Kidney (tissue), 14 donors: ENCODE results near the gene ZNF394. TPM values are rescaled to one million over a fixed set of nuclear protein-coding genes. Genes with fewer than 3 reads are reported as not detected.

Experiments used
- DNase-seq, 5 donors: peaks; one replicate each; pipeline ENCODE4 v3.0.0-alpha.2; 2013 to 2020
- FAIRE-seq: peaks from 2 replicates; lab custom pipeline; 2012; peaks lifted over from hg19 to GRCh38; lab: Jason Lieb, UNC
- H3K27ac ChIP-seq, 2 donors: one replicate each; pipeline ENCODE4 v1.7.0; 2013; ENCODE audit warnings: low read depth in 2 of 2, low read length in 2 of 2, inconsistent platforms in 1 of 2
- H3K27me3 ChIP-seq: one replicate; pipeline ENCODE4 v1.7.1; 2013; ENCODE audit warnings: low read length, inconsistent platforms; ENCODE audit not compliant: control insufficient read depth, insufficient read depth
- H3K36me3 ChIP-seq, 3 donors: one replicate each; pipeline versions ENCODE4 v1.7.0 to v1.7.1; 2013; ENCODE audit warnings: low read length in 3 of 3, control low read depth in 1 of 3, inconsistent platforms in 1 of 3; ENCODE audit not compliant: insufficient read depth in 3 of 3, control insufficient read depth in 2 of 3
- H3K4me1 ChIP-seq, 3 donors: one replicate each; pipeline versions ENCODE4 v1.7.0 to v1.7.1; 2013; ENCODE audit warnings: low read length in 3 of 3, inconsistent platforms in 1 of 3, low read depth in 1 of 3; ENCODE audit not compliant: control insufficient read depth in 2 of 3, insufficient read depth in 2 of 3
- H3K4me3 ChIP-seq, 3 donors: one replicate each; pipeline versions ENCODE4 v1.7.0 to v1.8.1; 2013; ENCODE audit warnings: low read length in 3 of 3, control low read depth in 1 of 3, inconsistent platforms in 1 of 3
- H3K9ac ChIP-seq, 3 donors: one replicate each; pipeline versions ENCODE4 v1.7.0 to v1.7.1; 2013; ENCODE audit warnings: low read length in 3 of 3, control low read depth in 1 of 3, inconsistent platforms in 1 of 3
- H3K9me3 ChIP-seq, 3 donors: one replicate each; pipeline versions ENCODE4 v1.7.0 to v1.7.1; 2013; ENCODE audit warnings: low read length in 3 of 3, control low read depth in 1 of 3, inconsistent platforms in 1 of 3; ENCODE audit not compliant: control insufficient read depth in 2 of 3, insufficient read depth in 1 of 3
- CTCF ChIP-seq: IDR thresholded peaks from 3 replicates; pipeline ENCODE4 v1.5.1; 2012; ENCODE audit warnings: mild to moderate bottlenecking, moderate library complexity, borderline replicate concordance; ENCODE audit not compliant: insufficient read depth; ENCODE audit errors: extremely low read depth
- intact Hi-C: fragments of 100-400 bp; cut with DNase I; formaldehyde crosslinking; loops from one replicate; pipeline ENCODE4 v1.11.1; 2022
- polyA plus RNA-seq: library from polyadenylated mRNA; stranded (reverse); fragments of 350-450 nt; fragmentation: Illumina TruSeq; extraction: RNeasy Lipid Tissue Mini Kit (QIAGEN cat#74804); gene quantifications from one replicate; pipeline ENCODE4 v1.2.3, GENCODE V29; 2014; ENCODE audit warnings: low read depth, low replicate concordance; ENCODE audit not compliant: insufficient read depth
- total RNA-seq: library from RNA; stranded (reverse); fragmentation: NEBNext Ultra II Directional; extraction: Animal tissue kit (Norgen Biotek cat#: 25700); gene quantifications from one replicate; pipeline ENCODE4 v1.2.1, GENCODE V29; 2021
- donor health status: control.
- donor health status: control.
- donor health status: control.
- donor health status: control.
- donor health status: control.
- donor health status: DM: yes; HTN: yes; CAD: no.
- donor health status: Normal renal cell carcinoma (clear cell type).

The ZNF394 gene
- total and polyA plus RNA-seq, 2 donors from 2014 or later, result 15.7 to 33.6 TPM

GRCh38 chr7:99539213-99539811 is 39.2 kb upstream of the ZNF394 start:
- FAIRE-seq, result no peak
- Histone ChIP-seq H3K27ac (no peak overlapping the region), H3K9me3 (peaks cover 0 to 29% (median 5%) of the 10 kb centered on the region in 3 donors), H3K36me3 (no peaks in the 10 kb centered on the region), H3K4me3 (no peak overlapping the region), H3K9ac (no peak overlapping the region), H3K27me3 (no peaks in the 10 kb centered on the region), H3K4me1 (no peaks in the 10 kb centered on the region)
- DNase-seq, result peak in 1 of 5 donors; percentile 6
- intact Hi-C loops, result no loop called here
- no peak for TF ChIP-seq CTCF

- Histone ChIP-seq H3K36me3 (peaks cover 15 to 16% (median 15%) of the 10 kb centered on the region in 3 donors), H3K27ac (no peak overlapping the region), H3K4me1 (no peaks in the 10 kb centered on the region), H3K9ac (no peak overlapping the region), H3K4me3 (no peak overlapping the region), H3K9me3 (peaks cover 7 to 49% (median 21%) of the 10 kb centered on the region in 3 donors), H3K27me3 (no peaks in the 10 kb centered on the region)
- FAIRE-seq (no peak), DNase-seq (peak in 1 of 5 donors; percentile 1)
- no peak for TF ChIP-seq CTCF
- intact Hi-C loops, result no loop called here
These were observed 35.6 kb upstream of the ZNF394 start for GRCh38 chr7:99535667-99536066.

- intact Hi-C loops, result no loop called here
- FAIRE-seq (no peak), DNase-seq (peak in 1 of 5 donors; percentile 21)
- H3K4me3 ChIP-seq, result peak overlapping the region in 2 of 3 donors; percentile 19 to 25
- no peaks in the 10 kb centered on the region for H3K4me1 ChIP-seq
- no peak for TF ChIP-seq CTCF
- H3K9ac ChIP-seq, result no peak overlapping the region
- no peak overlapping the region for H3K27ac ChIP-seq
- H3K27me3 ChIP-seq, result no peaks in the 10 kb centered on the region
- peaks cover 18 to 31% (median 20%) of the 10 kb centered on the region in 3 donors for H3K36me3 ChIP-seq
- H3K9me3 ChIP-seq, result peaks cover 7 to 50% (median 17%) of the 10 kb centered on the region in 3 donors
These were observed 31.3 kb upstream of the ZNF394 start for GRCh38 chr7:99531354-99531765.
